ENCODE data around the gene NOLC1. TPM values are rescaled to one million over a fixed set of nuclear protein-coding genes. Genes with fewer than 3 reads are reported as not detected.
"Not testable (repeated sequence)": the region's sequence is repeated elsewhere in the genome, so short reads cannot be mapped to it uniquely, and the experiment has no call there.

NOLC1 gene
- total RNA-seq, 1 experiment from 2014 or later: 168 TPM

- Mint-ChIP-seq H3K27ac (ENCODE audit: low read depth, unreplicated experiment) (no peak overlapping the region), H3K27me3 (ENCODE audit: insufficient read depth, unreplicated experiment) (no peaks in the 10 kb centered on the region), H3K9me3 (ENCODE audit: unreplicated experiment) (peaks cover 29% of the 10 kb centered on the region), H3K4me3 (ENCODE audit: unreplicated experiment) (no peak overlapping the region), H3K4me1 (ENCODE audit: insufficient read depth, unreplicated experiment) (no peaks in the 10 kb centered on the region), H3K36me3 (ENCODE audit: insufficient read depth, unreplicated experiment) (no peaks in the 10 kb centered on the region)
- intact Hi-C loops (cut with micrococcal nuclease): no loop called here
- no peak for DNase-seq (ENCODE audit: unreplicated experiment)
- no TSS peak for BruUV-seq (replicated peaks)
- POLR2A ChIA-PET: no interaction called here
- CTCF ChIA-PET: interaction anchor here (0.6 to 0.9 kb wide), 3 partner anchors 11 to 232 kb away, joined by 3 read pairs; partner anchors contain the start of gene FBXL15
- no peak for TF ChIP-seq CTCF (IDR thresholded peaks at IDR 0.05; ENCODE audit: unreplicated experiment)
These were observed 36.2 kb downstream of the NOLC1 start for GRCh38 chr10:102188298-102188940.

- H3K27ac Mint-ChIP-seq (ENCODE audit: low read depth, unreplicated experiment); BruUV-seq (replicated peaks); H3K4me1 Mint-ChIP-seq (ENCODE audit: insufficient read depth, unreplicated experiment); H3K4me3 Mint-ChIP-seq (ENCODE audit: unreplicated experiment); DNase-seq (ENCODE audit: unreplicated experiment); H3K36me3 Mint-ChIP-seq (ENCODE audit: insufficient read depth, unreplicated experiment); H3K27me3 Mint-ChIP-seq (ENCODE audit: insufficient read depth, unreplicated experiment); intact Hi-C loops (cut with micrococcal nuclease): not testable (repeated sequence)
- H3K9me3 Mint-ChIP-seq (ENCODE audit: unreplicated experiment): peaks cover 28% of the 10 kb centered on the region
- CTCF ChIA-PET: interaction anchor here (0.5 to 0.8 kb wide), 4 partner anchors 13 to 817 kb away, joined by 3 to 8 read pairs (median 4); no protein-coding TSS in a partner anchor
- POLR2A ChIA-PET: interaction anchor here (0.6 to 1.3 kb wide), 3 partner anchors 8 to 20 kb away, joined by 3 read pairs; no protein-coding TSS in a partner anchor
These were observed 37.0 kb downstream of the NOLC1 start for GRCh38 chr10:102188941-102189898.

- no TSS peak for BruUV-seq (replicated peaks)
- H3K36me3 Mint-ChIP-seq (ENCODE audit: insufficient read depth, unreplicated experiment): no peaks in the 10 kb centered on the region
- CTCF ChIA-PET: interaction anchor here (1.5 to 1.9 kb wide), 2 partner anchors 38 to 160 kb away, joined by 4 to 6 read pairs; no protein-coding TSS in a partner anchor
- intact Hi-C loops (cut with micrococcal nuclease): no loop called here
- POLR2A ChIA-PET: interaction anchor here (1.1 to 1.7 kb wide), 2 partner anchors 12 to 20 kb away, joined by 4 read pairs; no protein-coding TSS in a partner anchor
- no peaks in the 10 kb centered on the region for H3K27me3 Mint-ChIP-seq (ENCODE audit: insufficient read depth, unreplicated experiment)
- H3K27ac Mint-ChIP-seq (ENCODE audit: low read depth, unreplicated experiment): no peak overlapping the region
- TF ChIP-seq CTCF (IDR thresholded peaks at IDR 0.05; ENCODE audit: unreplicated experiment): no peak
- peaks cover 7% of the 10 kb centered on the region for H3K9me3 Mint-ChIP-seq (ENCODE audit: unreplicated experiment)
- H3K4me3 Mint-ChIP-seq (ENCODE audit: unreplicated experiment): no peak overlapping the region
- no peak for DNase-seq (ENCODE audit: unreplicated experiment)
- no peaks in the 10 kb centered on the region for H3K4me1 Mint-ChIP-seq (ENCODE audit: insufficient read depth, unreplicated experiment)
These were observed 39.8 kb downstream of the NOLC1 start for GRCh38 chr10:102191956-102192355.

- no TSS peak for BruUV-seq (replicated peaks)
- Mint-ChIP-seq H3K27ac (ENCODE audit: low read depth, unreplicated experiment) (no peak overlapping the region), H3K4me1 (ENCODE audit: insufficient read depth, unreplicated experiment) (no peaks in the 10 kb centered on the region), H3K9me3 (ENCODE audit: unreplicated experiment) (peaks cover 7% of the 10 kb centered on the region), H3K36me3 (ENCODE audit: insufficient read depth, unreplicated experiment) (no peaks in the 10 kb centered on the region), H3K27me3 (ENCODE audit: insufficient read depth, unreplicated experiment) (no peaks in the 10 kb centered on the region), H3K4me3 (ENCODE audit: unreplicated experiment) (no peak overlapping the region)
- no peak for DNase-seq (ENCODE audit: unreplicated experiment)
- TF ChIP-seq CTCF (IDR thresholded peaks at IDR 0.05; ENCODE audit: unreplicated experiment): no peak
- ChIA-PET CTCF (interaction anchor here (0.7 to 2.1 kb wide), 4 partner anchors 34 to 204 kb away, joined by 3 to 8 read pairs (median 4); no protein-coding TSS in a partner anchor), POLR2A (no interaction called here)
- intact Hi-C loops (cut with micrococcal nuclease): no loop called here
These were observed 43.2 kb downstream of the NOLC1 start for GRCh38 chr10:102195296-102195870.

Measured in MCF 10A (cell line).